ENCODE results near the gene GDPD1.
"Not testable (repeated sequence)": the region's sequence is repeated elsewhere in the genome, so short reads cannot be mapped to it uniquely, and the experiment has no call there.

The GDPD1 gene

DNA sequence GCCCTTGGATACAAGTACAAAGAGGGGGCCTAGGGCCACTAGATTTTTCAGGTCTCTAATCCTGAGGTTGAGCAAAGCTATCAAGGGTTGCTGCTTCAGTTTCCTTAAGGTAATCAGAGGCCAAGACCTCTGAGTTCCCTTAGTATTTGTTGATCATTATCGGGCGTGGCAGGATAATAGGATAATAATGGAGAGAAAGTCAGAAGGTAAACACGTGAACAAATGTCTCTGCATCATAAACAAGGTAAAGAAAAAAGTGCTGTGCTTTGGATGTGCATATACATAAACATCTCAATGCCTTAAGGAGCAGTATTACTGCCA is 69.6 kb downstream of the GDPD1 start:
- POLR2A ChIA-PET = no interaction called here
- Histone ChIP-seq H3K9me3 (ENCODE audit: control extremely low read depth in 1 of 5, control insufficient read depth in 4 of 5, insufficient read depth in 2 of 5, low read depth in 1 of 5, low read length in 4 of 5) (no peaks in the 10 kb centered on the region), H3K4me1 (ENCODE audit: control extremely low read depth in 1 of 4, control insufficient read depth in 4 of 4, insufficient read depth in 4 of 4, low read length in 3 of 4) (peaks cover 7 to 56% (median 36%) of the 10 kb centered on the region in 4 experiments), H3K36me3 (ENCODE audit: control insufficient read depth in 4 of 4, insufficient read depth in 4 of 4, low read length in 3 of 4) (no peaks in the 10 kb centered on the region), H3K27ac (ENCODE audit: insufficient read depth in 1 of 2, low read depth in 1 of 2, low read length in 2 of 2, poor library complexity in 1 of 2, severe bottlenecking in 2 of 2) (peak overlapping the region; percentile 40 to 83), H3K27me3 (replicated peaks in 2 of 5; ENCODE audit: control insufficient read depth in 4 of 5, insufficient read depth in 5 of 5, low read length in 4 of 5) (no peaks in the 10 kb centered on the region), H3K4me3 (ENCODE audit: control insufficient read depth in 1 of 7, extremely low read depth in 1 of 7, insufficient read depth in 4 of 7, low read depth in 2 of 7, low read length in 6 of 7) (peak overlapping the region in 1 of 7 experiments; percentile 13)
- DNase-seq = peak; percentile 10 to 51 (median 32)
- CTCF ChIA-PET = interaction anchor here (1.3 kb wide), 1 partner anchor 21 kb away, joined by 3 read pairs; no protein-coding TSS in a partner anchor
- no CpG with 5 or more reads among the region's 3 CpGs for WGBS (ENCODE audit: insufficient coverage)

DNA sequence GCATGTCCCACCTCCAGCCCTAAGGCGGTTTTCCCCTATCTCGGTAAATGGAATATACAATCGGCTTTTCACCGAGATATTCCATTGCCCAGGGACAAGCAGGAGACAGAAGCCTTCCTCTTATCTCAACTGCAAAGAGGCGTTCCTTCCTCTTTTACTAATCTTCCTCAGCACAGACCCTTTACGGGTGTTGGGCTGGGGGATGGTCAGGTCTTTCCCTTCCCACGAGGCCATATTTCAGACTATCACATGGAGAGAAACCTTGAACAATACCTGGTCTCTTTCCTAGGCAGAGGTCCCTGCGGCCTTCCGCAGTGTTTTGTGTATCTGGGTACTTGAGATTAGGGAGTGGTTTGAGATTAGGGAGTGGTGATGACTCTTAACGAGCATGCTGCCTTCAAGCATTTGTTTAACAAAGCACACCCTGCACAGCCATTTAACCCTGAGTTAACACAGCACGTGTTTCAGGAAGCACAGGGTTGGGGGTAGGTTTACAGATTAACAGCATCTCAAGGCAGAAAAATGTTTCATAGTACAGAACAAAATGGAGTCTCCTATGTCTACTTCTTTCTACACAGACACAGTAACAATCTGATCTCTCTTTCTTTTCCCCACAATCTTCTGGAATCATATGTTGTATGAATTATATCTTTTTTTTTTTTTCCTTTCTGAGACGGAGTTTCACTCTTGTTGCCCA is 70.1 kb downstream of the GDPD1 start:
- CTCF ChIA-PET = interaction anchor here (1.3 kb wide), 1 partner anchor 20 kb away, joined by 3 read pairs; no protein-coding TSS in a partner anchor
- POLR2A ChIA-PET; H3K27me3 ChIP-seq (replicated peaks in 2 of 5; ENCODE audit: control insufficient read depth in 4 of 5, insufficient read depth in 5 of 5, low read length in 4 of 5): not testable (repeated sequence)

DNA sequence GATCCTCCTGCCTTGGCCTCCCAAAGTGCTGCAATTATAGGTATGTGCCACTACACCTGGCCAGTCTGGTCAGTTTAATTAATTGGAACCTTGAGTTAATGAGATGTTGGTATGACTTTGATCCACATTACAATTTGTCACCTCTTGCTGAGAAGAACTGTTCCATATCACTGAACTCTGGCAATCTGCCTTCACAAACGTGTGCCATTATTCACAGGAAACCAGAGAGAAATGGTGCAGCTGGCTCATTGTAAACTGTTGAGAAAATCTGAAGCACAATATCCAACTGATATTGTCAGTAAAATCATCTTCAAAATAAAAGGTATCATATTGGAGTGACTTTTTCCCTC is 71.8 kb downstream of the GDPD1 start:
- H3K4me1 ChIP-seq (ENCODE audit: control extremely low read depth in 1 of 4, control insufficient read depth in 4 of 4, insufficient read depth in 4 of 4, low read length in 3 of 4) = peaks cover 7 to 49% (median 34%) of the 10 kb centered on the region in 4 experiments
- H3K36me3 ChIP-seq (ENCODE audit: control insufficient read depth in 4 of 4, insufficient read depth in 4 of 4, low read length in 3 of 4) = no peaks in the 10 kb centered on the region
- WGBS (ENCODE audit: insufficient coverage) = no CpG with 5 or more reads among the region's 1 CpG
- peak overlapping the region in 1 of 2 experiments; percentile 83 for H3K27ac ChIP-seq (ENCODE audit: insufficient read depth in 1 of 2, low read depth in 1 of 2, low read length in 2 of 2, poor library complexity in 1 of 2, severe bottlenecking in 2 of 2)
- no peaks in the 10 kb centered on the region for H3K9me3 ChIP-seq (ENCODE audit: control extremely low read depth in 1 of 5, control insufficient read depth in 4 of 5, insufficient read depth in 2 of 5, low read depth in 1 of 5, low read length in 4 of 5)
- ChIA-PET POLR2A (no interaction called here), CTCF (interaction anchor here (0.6 to 1.6 kb wide), 3 partner anchors 17 to 285 kb away, joined by 3 to 4 read pairs (median 3); no protein-coding TSS in a partner anchor)
- H3K4me3 ChIP-seq (ENCODE audit: control insufficient read depth in 1 of 7, extremely low read depth in 1 of 7, insufficient read depth in 4 of 7, low read depth in 2 of 7, low read length in 6 of 7) = no peak overlapping the region
- DNase-seq = no peak
- no peaks in the 10 kb centered on the region for H3K27me3 ChIP-seq (replicated peaks in 2 of 5; ENCODE audit: control insufficient read depth in 4 of 5, insufficient read depth in 5 of 5, low read length in 4 of 5)

More for the DNA sequence above, 70.1 kb downstream of the GDPD1 start:
- H3K4me3 ChIP-seq (ENCODE audit: control insufficient read depth in 1 of 7, extremely low read depth in 1 of 7, insufficient read depth in 4 of 7, low read depth in 2 of 7, low read length in 6 of 7); H3K36me3 ChIP-seq (ENCODE audit: control insufficient read depth in 4 of 4, insufficient read depth in 4 of 4, low read length in 3 of 4); H3K9me3 ChIP-seq (ENCODE audit: control extremely low read depth in 1 of 5, control insufficient read depth in 4 of 5, insufficient read depth in 2 of 5, low read depth in 1 of 5, low read length in 4 of 5): not testable (repeated sequence)
- peak; percentile 69 to 93 (median 85) for DNase-seq
- 0% methylated on average over 3 of the region's 12 CpGs for WGBS (ENCODE audit: insufficient coverage)
- Histone ChIP-seq H3K4me1 (ENCODE audit: control extremely low read depth in 1 of 4, control insufficient read depth in 4 of 4, insufficient read depth in 4 of 4, low read length in 3 of 4) (peaks cover 7 to 52% (median 35%) of the 10 kb centered on the region in 4 experiments), H3K27ac (ENCODE audit: insufficient read depth in 1 of 2, low read depth in 1 of 2, low read length in 2 of 2, poor library complexity in 1 of 2, severe bottlenecking in 2 of 2) (peak overlapping the region; percentile 40 to 83)

DNA sequence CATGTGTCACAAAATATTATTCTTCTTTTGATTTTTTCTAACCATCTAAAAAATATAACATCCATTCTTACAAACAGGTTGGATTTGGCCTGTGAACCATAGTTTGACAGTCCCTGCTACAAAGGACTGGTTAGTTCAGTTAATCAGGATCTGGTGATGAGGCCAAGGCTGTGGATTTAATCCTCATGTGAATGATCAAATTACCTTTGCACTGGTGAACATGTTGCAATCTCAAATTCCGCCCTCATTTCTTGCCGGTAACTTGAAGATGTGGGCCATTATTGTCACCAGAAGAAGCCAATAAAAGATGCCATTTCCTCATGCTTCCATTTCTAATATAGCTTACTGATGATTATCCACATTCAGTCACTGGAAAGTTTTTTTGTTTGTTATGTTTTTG is 75.9 kb downstream of the GDPD1 start:
- Histone ChIP-seq H3K27me3 (replicated peaks in 2 of 5; ENCODE audit: control insufficient read depth in 4 of 5, insufficient read depth in 5 of 5, low read length in 4 of 5) (no peaks in the 10 kb centered on the region), H3K36me3 (ENCODE audit: control insufficient read depth in 4 of 4, insufficient read depth in 4 of 4, low read length in 3 of 4) (no peaks in the 10 kb centered on the region), H3K4me3 (ENCODE audit: control insufficient read depth in 1 of 7, extremely low read depth in 1 of 7, insufficient read depth in 4 of 7, low read depth in 2 of 7, low read length in 6 of 7) (no peak overlapping the region), H3K9me3 (ENCODE audit: control extremely low read depth in 1 of 5, control insufficient read depth in 4 of 5, insufficient read depth in 2 of 5, low read depth in 1 of 5, low read length in 4 of 5) (no peaks in the 10 kb centered on the region), H3K27ac (ENCODE audit: insufficient read depth in 1 of 2, low read depth in 1 of 2, low read length in 2 of 2, poor library complexity in 1 of 2, severe bottlenecking in 2 of 2) (no peak overlapping the region), H3K4me1 (ENCODE audit: control extremely low read depth in 1 of 4, control insufficient read depth in 4 of 4, insufficient read depth in 4 of 4, low read length in 3 of 4) (peaks cover 3 to 15% (median 9%) of the 10 kb centered on the region in 4 experiments)
- POLR2A ChIA-PET = no interaction called here
- no peak for DNase-seq
- CTCF ChIA-PET = interaction anchor here (0.9 to 1.1 kb wide), 2 partner anchors 20 to 149 kb away, joined by 3 to 4 read pairs; no protein-coding TSS in a partner anchor
- no CpG with 5 or more reads among the region's 2 CpGs for WGBS (ENCODE audit: insufficient coverage)

GRCh38 chr17:59298521-59298920 is 78.2 kb downstream of the GDPD1 start:
- Histone ChIP-seq H3K36me3 (ENCODE audit: control insufficient read depth in 4 of 4, insufficient read depth in 4 of 4, low read length in 3 of 4) (no peaks in the 10 kb centered on the region), H3K9me3 (ENCODE audit: control extremely low read depth in 1 of 5, control insufficient read depth in 4 of 5, insufficient read depth in 2 of 5, low read depth in 1 of 5, low read length in 4 of 5) (no peaks in the 10 kb centered on the region), H3K4me1 (ENCODE audit: control extremely low read depth in 1 of 4, control insufficient read depth in 4 of 4, insufficient read depth in 4 of 4, low read length in 3 of 4) (peaks cover 0 to 2% (median 0%) of the 10 kb centered on the region in 4 experiments), H3K4me3 (ENCODE audit: control insufficient read depth in 1 of 7, extremely low read depth in 1 of 7, insufficient read depth in 4 of 7, low read depth in 2 of 7, low read length in 6 of 7) (no peak overlapping the region), H3K27me3 (replicated peaks in 2 of 5; ENCODE audit: control insufficient read depth in 4 of 5, insufficient read depth in 5 of 5, low read length in 4 of 5) (no peaks in the 10 kb centered on the region), H3K27ac (ENCODE audit: insufficient read depth in 1 of 2, low read depth in 1 of 2, low read length in 2 of 2, poor library complexity in 1 of 2, severe bottlenecking in 2 of 2) (no peak overlapping the region)
- CTCF ChIA-PET = interaction anchor here (2.6 kb wide), 1 partner anchor 12 kb away, joined by 10 read pairs; no protein-coding TSS in a partner anchor
- 100% methylated on average over 2 of the region's 2 CpGs for WGBS (ENCODE audit: insufficient coverage)
- DNase-seq = no peak
- POLR2A ChIA-PET = no interaction called here

DNA sequence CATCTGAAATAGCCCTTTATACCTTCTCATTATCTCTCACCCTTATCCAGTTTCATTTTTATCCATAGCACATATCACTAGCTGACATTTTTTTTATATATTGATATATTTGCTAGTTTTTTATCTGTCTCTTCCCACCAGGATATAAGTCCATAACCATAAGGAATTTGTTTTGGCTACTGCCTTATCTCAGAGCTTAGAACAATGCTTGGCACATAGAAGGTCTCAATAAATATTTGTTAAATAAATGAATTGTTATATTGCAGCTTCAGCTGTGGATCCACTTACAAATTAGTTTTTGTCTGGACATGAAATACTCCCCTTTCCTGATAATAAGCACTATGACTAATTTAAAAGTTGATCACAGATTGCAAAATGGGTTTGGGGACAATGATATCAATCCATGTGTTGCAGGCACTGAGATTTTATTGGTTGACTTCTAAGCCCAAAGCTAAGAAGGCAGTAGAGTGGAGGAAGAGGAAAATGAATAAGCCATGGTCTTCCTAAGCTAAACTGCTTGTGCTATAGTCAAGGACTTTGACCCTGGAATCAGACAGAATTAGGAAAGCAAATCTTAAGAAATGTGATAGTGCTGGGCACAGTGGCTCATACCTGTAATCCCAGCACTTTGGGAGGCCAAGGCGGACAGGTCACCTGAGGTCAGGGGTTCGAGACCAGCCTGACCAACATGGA is 79.2 kb downstream of the GDPD1 start:
- Histone ChIP-seq H3K27me3 (replicated peaks in 2 of 5; ENCODE audit: control insufficient read depth in 4 of 5, insufficient read depth in 5 of 5, low read length in 4 of 5) (no peaks in the 10 kb centered on the region), H3K9me3 (ENCODE audit: control extremely low read depth in 1 of 5, control insufficient read depth in 4 of 5, insufficient read depth in 2 of 5, low read depth in 1 of 5, low read length in 4 of 5) (no peaks in the 10 kb centered on the region), H3K4me1 (ENCODE audit: control extremely low read depth in 1 of 4, control insufficient read depth in 4 of 4, insufficient read depth in 4 of 4, low read length in 3 of 4) (peaks cover 0 to 2% (median 0%) of the 10 kb centered on the region in 4 experiments), H3K4me3 (ENCODE audit: control insufficient read depth in 1 of 7, extremely low read depth in 1 of 7, insufficient read depth in 4 of 7, low read depth in 2 of 7, low read length in 6 of 7) (no peak overlapping the region), H3K36me3 (ENCODE audit: control insufficient read depth in 4 of 4, insufficient read depth in 4 of 4, low read length in 3 of 4) (no peaks in the 10 kb centered on the region), H3K27ac (ENCODE audit: insufficient read depth in 1 of 2, low read depth in 1 of 2, low read length in 2 of 2, poor library complexity in 1 of 2, severe bottlenecking in 2 of 2) (no peak overlapping the region)
- ChIA-PET CTCF (interaction anchor here (2.6 kb wide), 1 partner anchor 11 kb away, joined by 10 read pairs; no protein-coding TSS in a partner anchor), POLR2A (no interaction called here)
- no CpG with 5 or more reads among the region's 2 CpGs for WGBS (ENCODE audit: insufficient coverage)
- DNase-seq = no peak

GRCh38 chr17:59300941-59301340 is 80.6 kb downstream of the GDPD1 start:
- ChIA-PET POLR2A (interaction anchor here (0.6 kb wide), 1 partner anchor 175 kb away, joined by 3 read pairs; no protein-coding TSS in a partner anchor), CTCF (interaction anchor here (2.6 kb wide), 1 partner anchor 10 kb away, joined by 10 read pairs; no protein-coding TSS in a partner anchor)
- Histone ChIP-seq H3K4me3 (ENCODE audit: control insufficient read depth in 1 of 7, extremely low read depth in 1 of 7, insufficient read depth in 4 of 7, low read depth in 2 of 7, low read length in 6 of 7) (no peak overlapping the region), H3K4me1 (ENCODE audit: control extremely low read depth in 1 of 4, control insufficient read depth in 4 of 4, insufficient read depth in 4 of 4, low read length in 3 of 4) (peaks cover 0 to 2% (median 0%) of the 10 kb centered on the region in 4 experiments), H3K27ac (ENCODE audit: insufficient read depth in 1 of 2, low read depth in 1 of 2, low read length in 2 of 2, poor library complexity in 1 of 2, severe bottlenecking in 2 of 2) (no peak overlapping the region), H3K9me3 (ENCODE audit: control extremely low read depth in 1 of 5, control insufficient read depth in 4 of 5, insufficient read depth in 2 of 5, low read depth in 1 of 5, low read length in 4 of 5) (no peaks in the 10 kb centered on the region), H3K27me3 (replicated peaks in 2 of 5; ENCODE audit: control insufficient read depth in 4 of 5, insufficient read depth in 5 of 5, low read length in 4 of 5) (no peaks in the 10 kb centered on the region), H3K36me3 (ENCODE audit: control insufficient read depth in 4 of 4, insufficient read depth in 4 of 4, low read length in 3 of 4) (no peaks in the 10 kb centered on the region)
- no peak for DNase-seq
- 62% methylated on average over 2 of the region's 5 CpGs for WGBS (ENCODE audit: insufficient coverage)

Data from common myeloid progenitor, CD34-positive (primary cell).